ENCODE measurements around the gene SHISA5. TPM values are rescaled to one million over a fixed set of nuclear protein-coding genes. Genes with fewer than 3 reads are reported as not detected.
A peak's percentile ranks its signal among the peaks of the same experiment; 100 is the strongest.

SHISA5 gene
- total and polyA plus RNA-seq, 4 donors = 40.7 to 104 (median 75.8) TPM

DNA sequence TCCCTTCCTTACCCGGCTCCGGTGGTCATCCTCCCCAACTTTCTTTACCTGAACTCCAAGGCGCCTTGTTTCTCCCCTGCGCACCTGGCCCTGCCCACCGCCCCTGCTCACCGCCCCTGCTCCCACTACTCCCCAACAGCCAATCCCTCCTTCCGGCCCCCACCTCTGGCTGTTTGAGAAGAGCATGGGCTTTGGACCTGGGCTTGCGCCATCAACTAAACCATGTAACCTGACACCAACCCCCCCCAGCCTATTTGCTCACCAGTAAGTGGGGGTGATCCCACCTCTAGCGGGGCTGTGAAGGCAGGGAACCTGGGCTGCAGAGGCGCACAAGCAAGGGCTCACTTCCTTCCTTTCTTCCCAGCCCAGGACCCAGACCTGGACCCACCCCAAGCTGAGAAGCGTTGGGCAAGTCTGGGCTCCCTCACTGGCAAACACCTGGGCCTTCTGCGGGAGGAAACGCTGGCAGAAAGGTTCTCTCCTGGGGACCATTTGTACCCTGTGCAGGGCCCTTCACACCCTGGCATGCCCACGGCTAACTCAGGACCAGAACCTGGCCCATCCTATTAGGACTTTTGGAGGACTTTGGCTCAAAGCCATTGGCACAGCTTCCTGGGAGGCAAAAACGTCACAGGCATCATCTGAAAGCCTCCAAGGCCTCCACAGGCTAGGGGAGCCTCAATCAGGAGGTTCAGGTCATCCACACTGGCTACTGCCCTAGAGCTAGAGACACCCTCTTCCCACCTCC lies 73.8 kb downstream of the SHISA5 start, which contains the start of gene PLXNB1:
Gene PLXNB1, minus strand, starts transcription at position 127 of the 748 bp plus-strand sequence. CDS start 5,475 bp downstream, outside the sequence.
- Histone ChIP-seq H3K27me3 (ENCODE audit: control insufficient read depth in 4 of 4, insufficient read depth in 4 of 4, low read length in 3 of 4) (no peaks in the 10 kb centered on the region), H3K9ac (ENCODE audit: low read depth in 1 of 2, low read length in 2 of 2) (peak within 1 kb of the TSS in 1 of 2 donors; percentile 18), H3K4me3 (ENCODE audit: low read depth in 1 of 3, low read length in 3 of 3) (peak within 1 kb of the TSS; percentile 52 to 81 (median 80)), H3K9me3 (ENCODE audit: control insufficient read depth in 4 of 4, low read length in 3 of 4) (no peaks in the 10 kb centered on the region), H3K27ac (ENCODE audit: low read depth in 1 of 2, low read length in 2 of 2) (peak within 1 kb of the TSS; percentile 89 to 91), H3K4me1 (ENCODE audit: control insufficient read depth in 4 of 4, insufficient read depth in 4 of 4, low read length in 3 of 4) (peaks cover 24 to 65% (median 51%) of the 10 kb centered on the region in 4 donors), H3K36me3 (ENCODE audit: control insufficient read depth in 4 of 4, insufficient read depth in 3 of 4, low read depth in 1 of 4, low read length in 3 of 4) (peaks cover 0 to 7% (median 0%) of the 10 kb centered on the region in 4 donors)
- peak; percentile 81 for DNase-seq (ENCODE audit: low spot score)
- TF ChIP-seq, protein P1, sequence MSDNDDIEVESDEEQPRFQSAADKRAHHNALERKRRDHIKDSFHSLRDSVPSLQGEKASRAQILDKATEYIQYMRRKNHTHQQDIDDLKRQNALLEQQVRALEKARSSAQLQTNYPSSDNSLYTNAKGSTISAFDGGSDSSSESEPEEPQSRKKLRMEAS (IDR thresholded peaks at IDR 0.05) = peak; percentile 61
- no peak for TF ChIP-seq EGR1 (IDR thresholded peaks at IDR 0.05; ENCODE audit: low read depth in 2 of 2)
- peak in 1 of 2 donors; percentile 82 for TF ChIP-seq GABPA (IDR thresholded peaks at IDR 0.05 in 1 of 2, conservative IDR thresholded peaks at IDR 0.05 in 1 of 2)
- no peak for TF ChIP-seq YY1 (IDR thresholded peaks at IDR 0.05)
- no peak for TF ChIP-seq RAD21 (IDR thresholded peaks at IDR 0.05)
- TF ChIP-seq JUND (IDR thresholded peaks at IDR 0.05) = peak in 1 of 2 donors; percentile 27
- TF ChIP-seq RXRA (IDR thresholded peaks at IDR 0.05) = peak; percentile 53 to 59
- TF ChIP-seq HNF4A (conservative IDR thresholded peaks at IDR 0.05) = peak; percentile 83 to 86
- peak; percentile 82 for TF ChIP-seq SP1 (IDR thresholded peaks at IDR 0.05)
- TF ChIP-seq HNF4G (IDR thresholded peaks at IDR 0.05) = peak; percentile 53
- no peak for TF ChIP-seq NR2F2 (IDR thresholded peaks at IDR 0.05)
- TF ChIP-seq, protein P2, sequence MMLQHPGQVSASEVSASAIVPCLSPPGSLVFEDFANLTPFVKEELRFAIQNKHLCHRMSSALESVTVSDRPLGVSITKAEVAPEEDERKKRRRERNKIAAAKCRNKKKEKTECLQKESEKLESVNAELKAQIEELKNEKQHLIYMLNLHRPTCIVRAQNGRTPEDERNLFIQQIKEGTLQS (IDR thresholded peaks at IDR 0.05) = peak; percentile 80
- TF ChIP-seq TAF1 (conservative IDR thresholded peaks at IDR 0.05) = no peak
- no peak for TF ChIP-seq FOXA1 (IDR thresholded peaks at IDR 0.05)
- TF ChIP-seq, protein P3, sequence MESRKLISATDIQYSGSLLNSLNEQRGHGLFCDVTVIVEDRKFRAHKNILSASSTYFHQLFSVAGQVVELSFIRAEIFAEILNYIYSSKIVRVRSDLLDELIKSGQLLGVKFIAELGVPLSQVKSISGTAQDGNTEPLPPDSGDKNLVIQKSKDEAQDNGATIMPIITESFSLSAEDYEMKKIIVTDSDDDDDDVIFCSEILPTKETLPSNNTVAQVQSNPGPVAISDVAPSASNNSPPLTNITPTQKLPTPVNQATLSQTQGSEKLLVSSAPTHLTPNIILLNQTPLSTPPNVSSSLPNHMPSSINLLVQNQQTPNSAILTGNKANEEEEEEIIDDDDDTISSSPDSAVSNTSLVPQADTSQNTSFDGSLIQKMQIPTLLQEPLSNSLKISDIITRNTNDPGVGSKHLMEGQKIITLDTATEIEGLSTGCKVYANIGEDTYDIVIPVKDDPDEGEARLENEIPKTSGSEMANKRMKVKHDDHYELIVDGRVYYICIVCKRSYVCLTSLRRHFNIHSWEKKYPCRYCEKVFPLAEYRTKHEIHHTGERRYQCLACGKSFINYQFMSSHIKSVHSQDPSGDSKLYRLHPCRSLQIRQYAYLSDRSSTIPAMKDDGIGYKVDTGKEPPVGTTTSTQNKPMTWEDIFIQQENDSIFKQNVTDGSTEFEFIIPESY (IDR thresholded peaks at IDR 0.05) = no peak
- peak; percentile 16 for TF ChIP-seq FOXA2 (IDR thresholded peaks at IDR 0.05)
- TF ChIP-seq, protein P4, sequence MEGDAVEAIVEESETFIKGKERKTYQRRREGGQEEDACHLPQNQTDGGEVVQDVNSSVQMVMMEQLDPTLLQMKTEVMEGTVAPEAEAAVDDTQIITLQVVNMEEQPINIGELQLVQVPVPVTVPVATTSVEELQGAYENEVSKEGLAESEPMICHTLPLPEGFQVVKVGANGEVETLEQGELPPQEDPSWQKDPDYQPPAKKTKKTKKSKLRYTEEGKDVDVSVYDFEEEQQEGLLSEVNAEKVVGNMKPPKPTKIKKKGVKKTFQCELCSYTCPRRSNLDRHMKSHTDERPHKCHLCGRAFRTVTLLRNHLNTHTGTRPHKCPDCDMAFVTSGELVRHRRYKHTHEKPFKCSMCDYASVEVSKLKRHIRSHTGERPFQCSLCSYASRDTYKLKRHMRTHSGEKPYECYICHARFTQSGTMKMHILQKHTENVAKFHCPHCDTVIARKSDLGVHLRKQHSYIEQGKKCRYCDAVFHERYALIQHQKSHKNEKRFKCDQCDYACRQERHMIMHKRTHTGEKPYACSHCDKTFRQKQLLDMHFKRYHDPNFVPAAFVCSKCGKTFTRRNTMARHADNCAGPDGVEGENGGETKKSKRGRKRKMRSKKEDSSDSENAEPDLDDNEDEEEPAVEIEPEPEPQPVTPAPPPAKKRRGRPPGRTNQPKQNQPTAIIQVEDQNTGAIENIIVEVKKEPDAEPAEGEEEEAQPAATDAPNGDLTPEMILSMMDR (IDR thresholded peaks at IDR 0.05; ENCODE audit: low read depth, low read length, missing input control) = no peak
- TF ChIP-seq, protein P5, sequence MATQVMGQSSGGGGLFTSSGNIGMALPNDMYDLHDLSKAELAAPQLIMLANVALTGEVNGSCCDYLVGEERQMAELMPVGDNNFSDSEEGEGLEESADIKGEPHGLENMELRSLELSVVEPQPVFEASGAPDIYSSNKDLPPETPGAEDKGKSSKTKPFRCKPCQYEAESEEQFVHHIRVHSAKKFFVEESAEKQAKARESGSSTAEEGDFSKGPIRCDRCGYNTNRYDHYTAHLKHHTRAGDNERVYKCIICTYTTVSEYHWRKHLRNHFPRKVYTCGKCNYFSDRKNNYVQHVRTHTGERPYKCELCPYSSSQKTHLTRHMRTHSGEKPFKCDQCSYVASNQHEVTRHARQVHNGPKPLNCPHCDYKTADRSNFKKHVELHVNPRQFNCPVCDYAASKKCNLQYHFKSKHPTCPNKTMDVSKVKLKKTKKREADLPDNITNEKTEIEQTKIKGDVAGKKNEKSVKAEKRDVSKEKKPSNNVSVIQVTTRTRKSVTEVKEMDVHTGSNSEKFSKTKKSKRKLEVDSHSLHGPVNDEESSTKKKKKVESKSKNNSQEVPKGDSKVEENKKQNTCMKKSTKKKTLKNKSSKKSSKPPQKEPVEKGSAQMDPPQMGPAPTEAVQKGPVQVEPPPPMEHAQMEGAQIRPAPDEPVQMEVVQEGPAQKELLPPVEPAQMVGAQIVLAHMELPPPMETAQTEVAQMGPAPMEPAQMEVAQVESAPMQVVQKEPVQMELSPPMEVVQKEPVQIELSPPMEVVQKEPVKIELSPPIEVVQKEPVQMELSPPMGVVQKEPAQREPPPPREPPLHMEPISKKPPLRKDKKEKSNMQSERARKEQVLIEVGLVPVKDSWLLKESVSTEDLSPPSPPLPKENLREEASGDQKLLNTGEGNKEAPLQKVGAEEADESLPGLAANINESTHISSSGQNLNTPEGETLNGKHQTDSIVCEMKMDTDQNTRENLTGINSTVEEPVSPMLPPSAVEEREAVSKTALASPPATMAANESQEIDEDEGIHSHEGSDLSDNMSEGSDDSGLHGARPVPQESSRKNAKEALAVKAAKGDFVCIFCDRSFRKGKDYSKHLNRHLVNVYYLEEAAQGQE (IDR thresholded peaks at IDR 0.05) = peak; percentile 44
- 14% methylated on average over 15 of the region's 15 CpGs for WGBS
